Osteoblast (primary cell): Measurements from ENCODE around the gene NUDT12. TPM values are rescaled to one million over a fixed set of nuclear protein-coding genes. Genes with fewer than 3 reads are reported as not detected.

Source experiments
- DNase-seq: peaks from one replicate; pipeline ENCODE4 v3.0.0; 2011; ENCODE audit warnings: low spot score, mixed read lengths; ENCODE audit not compliant: insufficient read length; ENCODE audit errors: missing footprints
- H2AFZ ChIP-seq: 2 replicates; pipeline ENCODE4 v1.6.0; 2011; ENCODE audit warnings: mild to moderate bottlenecking, low read length
- H3K27ac ChIP-seq: 2 replicates; pipeline ENCODE4 v1.5.1; 2011; ENCODE audit warnings: mild to moderate bottlenecking, low read depth, low read length, moderate library complexity
- H3K27me3 ChIP-seq: 2 replicates; pipeline ENCODE4 v1.6.0; 2012; ENCODE audit warnings: mild to moderate bottlenecking, control low read depth, inconsistent platforms, low read length, moderate library complexity; ENCODE audit not compliant: insufficient read depth
- H3K36me3 ChIP-seq: 2 replicates; pipeline ENCODE4 v1.5.1; 2011; ENCODE audit warnings: mild to moderate bottlenecking, low read length, control low read depth, moderate library complexity; ENCODE audit not compliant: insufficient read depth
- H3K4me1 ChIP-seq: 2 replicates; pipeline ENCODE4 v1.5.1; 2011; ENCODE audit warnings: mild to moderate bottlenecking, low read length, control low read depth, moderate library complexity; ENCODE audit not compliant: insufficient read depth
- H3K4me2 ChIP-seq: 2 replicates; pipeline ENCODE4 v1.6.0; 2011; ENCODE audit warnings: mild to moderate bottlenecking, low read length; ENCODE audit not compliant: insufficient read depth
- H3K4me3 ChIP-seq: fragments of 200-600 bp; sonication (generic); 3 replicates; pipeline ENCODE4 v1.5.1; 2012; ENCODE audit warnings: mild to moderate bottlenecking, low read length, inconsistent platforms; ENCODE audit not compliant: insufficient read depth
- H3K79me2 ChIP-seq: 2 replicates; pipeline ENCODE4 v1.6.0; 2012; ENCODE audit warnings: mild to moderate bottlenecking, low read length, control low read depth, inconsistent platforms; ENCODE audit not compliant: insufficient read depth
- H3K9me3 ChIP-seq: 2 replicates; pipeline ENCODE4 v1.5.1; 2011; ENCODE audit warnings: low read depth, low read length, control low read depth
- H4K20me1 ChIP-seq: 2 replicates; pipeline ENCODE4 v1.6.0; 2012; ENCODE audit warnings: mild to moderate bottlenecking, low read length, control low read depth; ENCODE audit not compliant: insufficient read depth
- total RNA-seq: library from RNA; depleted of rRNA; stranded (reverse); fragments of >200 nt; gene quantifications from 2 replicates; pipeline ENCODE4 v1.2.3, GENCODE V29; 2012
- TF ChIP-seq, protein P1 (sequence below): IDR thresholded peaks from 2 replicates; pipeline ENCODE4 v1.5.1; 2011; ENCODE audit warnings: mild to moderate bottlenecking, low read depth, low read length, moderate library complexity; ENCODE audit errors: extremely low read depth

Gene NUDT12
- total RNA-seq, 1 donor, result 16.3 TPM

DNA sequence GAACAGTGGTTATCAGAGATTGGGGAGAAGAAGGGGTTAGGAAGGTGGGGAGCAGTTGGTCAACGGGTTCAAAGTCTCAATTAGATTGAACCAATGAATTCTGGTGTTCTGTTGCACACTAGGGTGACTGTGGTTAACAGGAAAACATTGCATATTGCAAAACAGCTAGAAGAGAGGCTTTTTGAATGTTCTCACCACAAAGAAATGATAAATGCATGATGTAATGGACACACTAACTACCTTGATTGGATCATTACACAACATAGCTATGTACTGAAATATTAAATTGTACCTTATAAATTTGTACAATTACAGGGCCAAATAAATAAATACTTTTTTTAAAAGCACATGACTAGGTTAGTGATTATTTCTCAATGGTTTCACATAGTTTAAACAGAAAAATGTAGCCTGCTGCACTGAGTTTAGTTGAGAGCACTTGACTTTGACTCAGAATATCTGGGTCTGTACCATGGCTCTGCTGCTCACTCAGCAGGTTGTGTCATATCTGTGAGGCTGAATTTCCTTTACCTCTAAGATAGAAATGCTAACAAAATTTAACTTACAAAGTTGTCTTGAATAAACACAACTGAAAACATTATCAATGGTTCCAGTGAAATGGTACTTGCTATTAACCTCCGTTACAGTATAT, 30.4 kb downstream of the NUDT12 start:
- TF ChIP-seq, protein P1, sequence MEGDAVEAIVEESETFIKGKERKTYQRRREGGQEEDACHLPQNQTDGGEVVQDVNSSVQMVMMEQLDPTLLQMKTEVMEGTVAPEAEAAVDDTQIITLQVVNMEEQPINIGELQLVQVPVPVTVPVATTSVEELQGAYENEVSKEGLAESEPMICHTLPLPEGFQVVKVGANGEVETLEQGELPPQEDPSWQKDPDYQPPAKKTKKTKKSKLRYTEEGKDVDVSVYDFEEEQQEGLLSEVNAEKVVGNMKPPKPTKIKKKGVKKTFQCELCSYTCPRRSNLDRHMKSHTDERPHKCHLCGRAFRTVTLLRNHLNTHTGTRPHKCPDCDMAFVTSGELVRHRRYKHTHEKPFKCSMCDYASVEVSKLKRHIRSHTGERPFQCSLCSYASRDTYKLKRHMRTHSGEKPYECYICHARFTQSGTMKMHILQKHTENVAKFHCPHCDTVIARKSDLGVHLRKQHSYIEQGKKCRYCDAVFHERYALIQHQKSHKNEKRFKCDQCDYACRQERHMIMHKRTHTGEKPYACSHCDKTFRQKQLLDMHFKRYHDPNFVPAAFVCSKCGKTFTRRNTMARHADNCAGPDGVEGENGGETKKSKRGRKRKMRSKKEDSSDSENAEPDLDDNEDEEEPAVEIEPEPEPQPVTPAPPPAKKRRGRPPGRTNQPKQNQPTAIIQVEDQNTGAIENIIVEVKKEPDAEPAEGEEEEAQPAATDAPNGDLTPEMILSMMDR, result no peak
- H3K4me1 ChIP-seq, result peaks cover 10% of the 10 kb centered on the region
- no peak overlapping the region for H3K4me2 ChIP-seq
- no peak for DNase-seq
- H3K79me2 ChIP-seq, result no peaks in the 10 kb centered on the region
- no peak overlapping the region for H3K4me3 ChIP-seq
- H4K20me1 ChIP-seq, result no peaks in the 10 kb centered on the region
- no peaks in the 10 kb centered on the region for H3K9me3 ChIP-seq
- H3K27me3 ChIP-seq, result no peaks in the 10 kb centered on the region
- no peak overlapping the region for H2AFZ ChIP-seq
- H3K27ac ChIP-seq, result no peak overlapping the region
- H3K36me3 ChIP-seq, result no peaks in the 10 kb centered on the region

DNA sequence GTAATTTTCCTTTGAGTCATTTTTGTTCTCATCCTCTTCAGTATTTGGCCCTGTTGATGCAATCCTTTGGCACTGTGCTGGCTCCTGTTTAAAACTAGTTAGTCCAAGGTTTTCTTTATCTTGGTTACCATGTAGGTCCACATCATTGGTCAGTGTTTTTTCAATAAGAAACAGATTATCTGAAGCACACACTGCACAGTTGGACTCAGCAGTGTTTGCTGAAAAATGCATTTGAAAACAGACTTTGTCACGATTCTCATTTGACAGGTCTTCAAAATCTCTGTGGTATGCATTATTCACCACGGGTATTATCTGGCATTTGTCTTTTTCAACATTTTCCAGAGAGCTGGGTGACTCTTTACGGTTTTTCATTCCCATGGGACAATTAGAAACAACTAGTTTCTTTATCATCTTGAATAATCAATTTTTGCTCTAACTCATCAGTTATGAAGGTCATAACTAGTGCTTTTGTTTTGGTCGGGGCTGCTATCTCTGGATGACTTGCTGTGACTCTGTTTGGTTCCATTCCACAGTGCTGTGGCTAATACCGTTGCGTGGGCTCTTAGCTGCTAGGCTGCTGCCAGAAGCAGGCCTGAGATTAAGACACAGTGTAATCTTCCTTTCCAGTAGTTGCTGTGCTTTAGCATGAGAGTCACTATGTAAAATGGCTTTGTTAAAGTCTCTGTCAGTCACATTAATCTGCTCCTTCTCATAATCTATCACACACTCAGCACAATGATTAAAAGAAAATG, 36.2 kb downstream of the NUDT12 start:
- Histone ChIP-seq H3K79me2 (no peaks in the 10 kb centered on the region), H4K20me1 (no peaks in the 10 kb centered on the region), H3K4me3 (peak overlapping the region; percentile 38), H3K27ac (peak overlapping the region; percentile 78), H3K27me3 (no peaks in the 10 kb centered on the region), H2AFZ (no peak overlapping the region), H3K36me3 (no peaks in the 10 kb centered on the region), H3K4me1 (peaks cover 32% of the 10 kb centered on the region), H3K4me2 (peak overlapping the region; percentile 70), H3K9me3 (no peaks in the 10 kb centered on the region)
- peak; percentile 65 for DNase-seq
- TF ChIP-seq, protein P1, result no peak

DNA sequence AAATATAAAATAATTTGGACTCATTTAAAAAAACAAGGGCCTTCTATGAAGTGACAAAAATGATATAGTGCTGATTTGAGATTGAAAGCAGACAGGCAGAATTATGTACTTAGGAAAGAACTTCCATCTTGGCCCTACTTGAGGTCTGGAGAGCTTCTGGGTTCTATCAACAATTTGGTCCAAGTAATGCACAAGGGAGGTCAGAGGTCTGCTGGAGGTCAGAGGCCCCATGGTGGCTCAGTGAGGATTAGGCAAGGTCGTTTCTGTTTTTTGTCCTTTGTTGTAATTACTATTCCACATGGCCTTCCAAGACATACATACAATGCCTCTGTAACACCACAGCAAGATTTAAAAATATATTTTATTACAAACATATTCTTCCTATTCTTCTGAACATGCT, 37.2 kb downstream of the NUDT12 start:
- no peaks in the 10 kb centered on the region for H4K20me1 ChIP-seq
- no peaks in the 10 kb centered on the region for H3K79me2 ChIP-seq
- no peak overlapping the region for H3K4me3 ChIP-seq
- H3K4me1 ChIP-seq, result peaks cover 32% of the 10 kb centered on the region
- TF ChIP-seq, protein P1, result no peak
- H3K36me3 ChIP-seq, result no peaks in the 10 kb centered on the region
- H3K27ac ChIP-seq, result peak overlapping the region; percentile 78
- DNase-seq, result no peak
- H3K9me3 ChIP-seq, result no peaks in the 10 kb centered on the region
- no peaks in the 10 kb centered on the region for H3K27me3 ChIP-seq
- no peak overlapping the region for H3K4me2 ChIP-seq
- no peak overlapping the region for H2AFZ ChIP-seq

DNA sequence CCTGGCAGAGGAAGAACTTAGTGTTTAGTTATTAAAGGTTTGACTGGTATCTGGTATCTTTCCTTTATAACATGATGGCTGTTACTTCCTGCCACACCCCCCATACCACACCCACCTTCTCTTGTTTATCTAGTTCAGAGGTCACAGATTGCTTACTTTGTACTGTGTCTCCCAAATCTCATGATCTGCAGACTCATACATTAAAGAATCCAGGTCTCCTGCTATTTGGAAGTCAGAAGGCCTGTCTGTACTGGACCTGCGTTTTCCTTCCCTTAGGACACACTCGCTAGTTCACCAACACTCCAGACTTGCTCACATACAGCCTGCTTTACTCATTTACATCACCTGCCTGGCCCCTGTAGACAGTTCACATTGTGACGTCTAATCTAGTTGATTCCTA, 39.3 kb downstream of the NUDT12 start:
- H2AFZ ChIP-seq, result peak overlapping the region; percentile 45
- TF ChIP-seq, protein P1, result no peak
- DNase-seq, result no peak

More for the DNA sequence above, 39.3 kb downstream of the NUDT12 start:
- H3K79me2 ChIP-seq, result no peaks in the 10 kb centered on the region
- no peaks in the 10 kb centered on the region for H4K20me1 ChIP-seq
- no peak overlapping the region for H3K27ac ChIP-seq
- H3K27me3 ChIP-seq, result no peaks in the 10 kb centered on the region
- H3K4me1 ChIP-seq, result peaks cover 32% of the 10 kb centered on the region
- H3K9me3 ChIP-seq, result no peaks in the 10 kb centered on the region
- no peaks in the 10 kb centered on the region for H3K36me3 ChIP-seq
- no peak overlapping the region for H3K4me2 ChIP-seq
- H3K4me3 ChIP-seq, result no peak overlapping the region
